AG09319 (cell line): ENCODE measurements around the gene COL4A4.

ENCODE experiments used
- DNase-seq: peaks from one replicate; pipeline ENCODE4 v3.0.0-alpha.2; 2010; ENCODE audit warnings: low read depth; ENCODE audit errors: extremely low read depth
- TF ChIP-seq, protein P1 (sequence below): IDR thresholded peaks from 2 replicates; pipeline ENCODE4 v1.5.1; 2011; ENCODE audit warnings: low read depth, mild to moderate bottlenecking, inconsistent platforms, low read length, moderate library complexity

COL4A4 gene

GRCh38 chr2:227057060-227057459, 106.9 kb downstream of the COL4A4 start:
- TF ChIP-seq, protein P1, sequence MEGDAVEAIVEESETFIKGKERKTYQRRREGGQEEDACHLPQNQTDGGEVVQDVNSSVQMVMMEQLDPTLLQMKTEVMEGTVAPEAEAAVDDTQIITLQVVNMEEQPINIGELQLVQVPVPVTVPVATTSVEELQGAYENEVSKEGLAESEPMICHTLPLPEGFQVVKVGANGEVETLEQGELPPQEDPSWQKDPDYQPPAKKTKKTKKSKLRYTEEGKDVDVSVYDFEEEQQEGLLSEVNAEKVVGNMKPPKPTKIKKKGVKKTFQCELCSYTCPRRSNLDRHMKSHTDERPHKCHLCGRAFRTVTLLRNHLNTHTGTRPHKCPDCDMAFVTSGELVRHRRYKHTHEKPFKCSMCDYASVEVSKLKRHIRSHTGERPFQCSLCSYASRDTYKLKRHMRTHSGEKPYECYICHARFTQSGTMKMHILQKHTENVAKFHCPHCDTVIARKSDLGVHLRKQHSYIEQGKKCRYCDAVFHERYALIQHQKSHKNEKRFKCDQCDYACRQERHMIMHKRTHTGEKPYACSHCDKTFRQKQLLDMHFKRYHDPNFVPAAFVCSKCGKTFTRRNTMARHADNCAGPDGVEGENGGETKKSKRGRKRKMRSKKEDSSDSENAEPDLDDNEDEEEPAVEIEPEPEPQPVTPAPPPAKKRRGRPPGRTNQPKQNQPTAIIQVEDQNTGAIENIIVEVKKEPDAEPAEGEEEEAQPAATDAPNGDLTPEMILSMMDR = no peak
- DNase-seq = no peak

DNA sequence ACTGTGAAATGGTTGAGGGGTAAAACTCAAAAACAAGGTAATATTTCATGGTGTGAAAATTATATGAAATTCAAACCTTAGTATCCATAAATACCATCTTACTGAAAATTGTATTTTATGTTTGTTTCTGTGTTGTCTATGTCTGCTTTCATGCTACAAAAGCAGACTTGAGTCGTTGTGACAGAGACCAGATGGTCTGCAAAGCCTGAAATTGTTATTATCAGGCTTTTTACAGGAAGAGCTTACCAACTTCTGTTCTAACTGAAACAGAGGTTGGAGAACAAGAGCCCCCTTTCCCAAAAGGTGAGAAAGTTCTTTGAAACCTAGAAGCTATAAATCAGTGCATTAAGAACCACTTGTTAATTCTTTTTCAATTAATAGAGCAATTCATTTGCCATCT, 110.0 kb downstream of the COL4A4 start:
- DNase-seq = no peak
- TF ChIP-seq, protein P1 = no peak

- TF ChIP-seq, protein P1 = no peak
- no peak for DNase-seq
These were observed 111.1 kb downstream of the COL4A4 start for GRCh38 chr2:227052879-227053278.

DNA sequence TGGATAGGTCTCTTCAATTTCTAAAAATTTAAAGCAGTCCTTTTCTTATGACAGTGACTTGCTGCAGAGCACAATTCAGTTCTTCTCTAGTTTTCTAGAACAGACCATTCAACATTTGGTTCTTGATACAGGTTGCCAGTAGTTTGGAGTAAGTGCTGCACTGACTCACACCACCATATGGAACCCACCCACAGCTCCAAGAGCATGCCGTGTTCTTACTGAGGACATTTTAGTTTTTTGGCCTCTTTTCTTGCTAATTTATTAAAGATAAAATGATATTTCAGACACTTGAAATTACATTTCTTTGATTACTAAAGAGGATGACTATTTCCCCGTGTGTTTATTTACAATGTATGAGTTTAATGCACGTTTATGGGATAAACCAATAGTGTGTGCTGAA, 120.0 kb downstream of the COL4A4 start:
- DNase-seq = no peak

DNA sequence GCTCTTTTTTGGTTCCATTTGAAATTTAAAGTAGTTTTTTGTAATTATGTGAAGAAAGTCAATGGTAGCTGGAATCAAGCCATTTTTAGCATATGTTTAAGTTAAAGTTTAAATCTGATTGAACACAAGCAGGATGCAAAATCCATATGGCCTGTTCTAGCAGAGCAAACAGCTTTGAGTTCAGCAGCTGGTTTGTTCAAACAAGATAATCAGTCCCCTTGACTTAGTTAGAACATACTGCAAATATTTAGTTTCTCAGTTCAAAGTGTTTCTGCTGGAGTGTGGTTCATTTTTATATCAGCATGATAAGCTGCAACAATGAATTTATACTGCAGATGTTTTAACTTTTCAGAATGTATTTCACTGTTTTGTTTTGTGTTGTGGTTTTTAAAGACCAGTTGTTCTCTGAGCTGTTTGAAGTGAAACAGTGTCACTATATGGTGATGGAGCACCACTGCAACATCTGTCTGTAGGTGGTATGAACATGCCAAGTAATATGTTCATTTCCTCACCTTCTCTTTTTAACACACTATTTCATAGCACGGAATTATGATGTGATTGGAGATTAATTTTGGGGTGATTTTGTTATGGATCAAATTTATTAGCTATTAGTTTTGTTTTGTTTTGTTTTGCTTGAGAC, 125.3 kb downstream of the COL4A4 start:
- TF ChIP-seq, protein P1 = no peak

More for the DNA sequence above, 120.0 kb downstream of the COL4A4 start:
- TF ChIP-seq, protein P1 = no peak

DNA sequence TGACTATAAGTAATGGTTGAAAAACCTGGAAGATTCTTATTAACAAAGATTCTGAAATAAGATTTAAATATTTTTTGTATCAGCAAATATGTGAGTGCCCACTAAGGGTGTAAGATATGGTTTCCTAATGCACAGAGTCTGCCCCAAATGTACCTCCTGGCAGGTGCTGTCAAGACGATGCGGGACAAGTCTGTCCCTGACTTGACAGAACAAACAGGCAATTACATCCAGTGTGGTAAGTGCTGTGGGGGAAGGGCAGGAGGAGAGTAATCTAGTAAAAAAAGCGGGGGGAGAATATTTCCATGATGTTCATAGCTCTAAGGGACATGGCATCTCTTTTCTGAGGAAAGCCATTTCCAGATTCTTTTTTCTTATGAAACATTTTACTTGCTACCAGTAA, 127.5 kb downstream of the COL4A4 start:
- DNase-seq = no peak
- TF ChIP-seq, protein P1 = no peak

More for the DNA sequence above, 125.3 kb downstream of the COL4A4 start:
- no peak for DNase-seq

GRCh38 chr2:227035711-227036367, 128.2 kb downstream of the COL4A4 start:
- TF ChIP-seq, protein P1 = no peak
- no peak for DNase-seq
